HL-60/S4 (cell line): ENCODE data around the gene MYL4.
"Not testable (repeated sequence)": the region's sequence is repeated elsewhere in the genome, so short reads cannot be mapped to it uniquely, and the experiment has no call there.

Experiments
- in situ Hi-C: fragments of 300-500 bp; cut with MboI; formaldehyde crosslinking; loops from 2 replicates; pipeline ENCODE4 v1.14.3; 2022; ENCODE audit warnings: low sequenced_read_pairs

MYL4 gene

DNA sequence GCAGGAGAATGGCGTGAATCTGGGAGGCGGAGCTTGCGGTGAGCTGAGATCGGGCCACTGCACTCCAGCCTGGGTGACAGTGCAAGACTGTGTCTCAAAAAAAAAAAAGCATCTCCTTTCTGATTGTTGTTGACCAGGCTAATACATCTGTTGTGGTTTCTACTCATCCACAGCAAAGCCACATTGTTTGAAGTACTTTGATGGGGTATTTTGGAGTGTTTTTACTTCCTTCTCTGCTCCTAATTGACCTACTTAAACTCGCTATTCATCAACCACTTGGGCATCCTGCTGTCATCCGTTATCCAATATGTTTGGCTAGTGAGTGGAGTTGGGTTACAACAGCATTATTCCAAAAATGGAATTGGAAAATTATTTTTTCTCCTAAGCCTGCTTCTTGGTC lies 16.6 kb upstream of the MYL4 start:
- in situ Hi-C loops: no loop called here

GRCh38 chr17:47193931-47194511 lies 15.1 kb upstream of the MYL4 start:
- in situ Hi-C loops: no loop called here

- in situ Hi-C loops: no loop called here
These were observed 11.3 kb upstream of the MYL4 start for GRCh38 chr17:47197821-47198220.

GRCh38 chr17:47199627-47200324 lies 9.4 kb upstream of the MYL4 start:
- in situ Hi-C loops: no loop called here

DNA sequence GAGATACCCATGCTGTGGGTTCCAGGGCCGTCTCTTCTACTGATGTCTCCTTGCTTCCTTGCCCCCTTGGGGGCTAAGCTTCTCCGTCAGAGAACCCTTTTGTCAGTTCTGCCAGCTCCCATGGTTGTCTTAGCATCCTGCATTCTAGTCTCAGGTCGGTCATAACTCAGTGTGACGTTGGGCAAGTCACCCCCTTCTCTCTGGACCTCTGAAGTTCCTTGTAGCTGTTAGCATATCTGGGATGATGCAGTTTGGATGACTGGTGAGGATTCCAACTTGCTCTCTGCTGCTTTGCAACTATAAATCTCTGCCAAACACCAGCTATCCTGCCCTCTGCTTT lies 8.9 kb upstream of the MYL4 start:
- in situ Hi-C loops: no loop called here

GRCh38 chr17:47201166-47201565 lies 8.0 kb upstream of the MYL4 start:
- in situ Hi-C loops: no loop called here

DNA sequence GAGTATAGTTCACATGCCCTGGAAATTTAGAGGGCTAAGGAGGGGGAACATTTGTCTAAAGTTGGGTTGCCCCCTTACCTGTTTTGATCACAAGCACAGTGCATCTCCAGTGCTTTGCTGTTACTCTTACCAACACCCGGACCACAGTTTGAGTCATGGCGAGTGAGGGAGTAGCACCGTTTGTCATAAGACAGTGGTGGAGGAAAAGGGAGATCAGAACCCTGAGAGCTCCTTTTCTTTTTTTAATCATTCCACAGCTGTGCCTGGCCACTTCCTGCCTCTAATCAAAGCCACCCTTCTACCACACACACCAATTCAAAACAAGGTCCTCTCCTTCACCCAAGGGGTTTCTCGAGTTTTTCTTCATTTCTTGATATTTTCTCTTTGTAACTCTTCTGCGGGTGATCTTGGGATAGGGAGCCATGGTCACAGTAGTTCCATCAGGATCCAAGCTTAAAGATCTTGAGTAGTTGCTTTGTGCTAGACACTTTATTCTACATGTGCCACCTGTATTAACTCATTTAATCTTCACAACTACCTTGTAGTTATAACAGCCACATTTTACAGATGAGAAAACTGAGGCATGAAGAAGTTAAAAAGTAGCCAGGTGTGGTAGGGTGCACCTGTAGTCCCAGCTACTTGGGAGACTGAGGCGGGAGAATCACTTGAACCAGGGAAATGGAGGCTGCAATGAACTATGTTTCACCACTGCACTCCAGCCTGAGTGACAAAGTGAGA lies 5.0 kb upstream of the MYL4 start:
- in situ Hi-C loops: no loop called here

- in situ Hi-C loops: no loop called here
These were observed 4.3 kb upstream of the MYL4 start for GRCh38 chr17:47204722-47205418.

DNA sequence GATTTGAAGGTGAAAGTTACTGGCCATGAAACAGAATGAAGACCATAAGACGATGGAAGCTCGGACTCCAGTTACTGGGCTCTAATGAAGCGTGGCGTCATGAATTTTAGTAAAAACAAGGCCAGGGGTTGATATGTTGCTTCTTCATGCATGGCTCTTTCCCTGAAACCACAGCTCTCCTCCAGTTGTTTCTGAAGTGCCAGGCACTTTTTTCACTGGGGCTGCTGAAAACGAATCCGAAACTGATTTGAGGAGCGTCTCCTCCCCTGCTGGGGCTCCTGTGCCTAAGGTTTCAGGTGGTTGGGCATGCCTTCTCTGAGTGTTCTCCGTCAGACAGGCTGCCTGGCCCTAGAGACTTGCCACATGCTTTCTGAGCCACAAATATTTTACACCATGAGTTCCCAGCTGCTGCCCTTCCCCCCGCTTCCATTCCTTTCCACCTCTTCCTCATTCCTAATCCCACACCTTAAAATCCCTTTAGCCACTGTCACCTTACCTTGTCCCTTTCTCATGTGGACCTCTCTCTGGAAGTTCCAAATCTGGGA lies 3.7 kb upstream of the MYL4 start:
- in situ Hi-C loops: no loop called here

DNA sequence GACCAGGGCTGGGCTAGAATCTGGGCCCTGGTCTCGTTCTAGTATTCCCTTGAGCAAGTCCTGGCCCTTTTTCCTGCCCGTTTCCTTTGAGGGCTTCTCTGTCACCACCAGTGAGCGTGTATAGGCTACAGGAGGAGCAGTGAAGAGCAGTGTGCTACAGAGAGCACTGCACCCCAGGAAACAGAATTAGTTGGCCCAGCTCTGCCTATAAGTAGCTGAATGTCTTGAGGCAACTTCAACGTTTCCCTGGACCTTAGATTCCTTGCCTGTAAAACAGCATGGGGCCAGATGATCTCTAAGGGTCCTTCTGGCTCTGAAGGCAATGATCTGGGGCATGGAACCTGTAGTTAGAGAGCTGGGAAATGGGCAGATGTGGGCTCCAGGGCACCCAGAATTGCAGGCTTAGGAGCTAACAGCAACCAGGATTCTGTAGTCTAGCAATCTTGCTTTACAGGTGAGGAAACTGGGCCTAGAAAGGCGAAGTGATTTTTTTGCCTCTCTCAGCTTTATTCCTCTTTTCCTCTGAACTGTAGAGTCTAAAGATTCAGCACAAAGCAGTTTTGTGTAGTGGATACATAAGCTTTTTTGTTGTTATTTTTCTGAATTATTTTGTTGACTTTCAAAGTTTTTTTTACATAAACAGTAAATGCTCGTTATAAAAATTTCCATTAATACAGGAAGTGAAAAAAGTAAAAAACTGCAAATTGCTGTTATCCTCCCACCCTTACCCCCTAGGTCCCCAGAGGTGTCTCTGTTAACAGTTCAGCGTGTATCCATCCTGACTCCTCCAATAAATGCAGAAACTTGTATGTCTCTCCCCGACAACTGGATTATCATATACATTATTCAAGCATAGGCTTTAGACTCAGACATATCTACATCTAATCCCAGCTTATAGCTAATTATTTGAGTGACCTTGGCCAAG lies 1.7 kb upstream of the MYL4 start:
- in situ Hi-C loops: no loop called here

DNA sequence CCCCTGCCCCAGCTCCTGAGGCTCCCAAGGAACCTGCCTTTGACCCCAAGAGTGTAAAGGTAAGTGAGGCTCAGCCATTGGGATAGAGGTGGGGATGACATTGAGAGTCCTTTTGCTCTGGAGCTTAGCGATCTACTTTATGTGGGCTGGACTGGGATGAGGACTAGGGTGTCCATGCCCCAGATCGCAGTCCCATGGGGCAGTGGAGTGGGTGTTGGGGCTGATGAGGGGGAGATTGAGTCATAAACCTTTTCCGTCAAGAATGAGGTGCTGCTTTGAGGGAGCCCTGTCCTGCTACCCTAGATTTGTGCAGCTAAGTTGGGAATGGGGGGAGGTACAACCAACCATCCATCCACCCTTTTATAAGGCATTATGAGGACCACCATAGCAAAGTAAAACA lies 351 bp downstream of the MYL4 start:
- in situ Hi-C loops: no loop called here

DNA sequence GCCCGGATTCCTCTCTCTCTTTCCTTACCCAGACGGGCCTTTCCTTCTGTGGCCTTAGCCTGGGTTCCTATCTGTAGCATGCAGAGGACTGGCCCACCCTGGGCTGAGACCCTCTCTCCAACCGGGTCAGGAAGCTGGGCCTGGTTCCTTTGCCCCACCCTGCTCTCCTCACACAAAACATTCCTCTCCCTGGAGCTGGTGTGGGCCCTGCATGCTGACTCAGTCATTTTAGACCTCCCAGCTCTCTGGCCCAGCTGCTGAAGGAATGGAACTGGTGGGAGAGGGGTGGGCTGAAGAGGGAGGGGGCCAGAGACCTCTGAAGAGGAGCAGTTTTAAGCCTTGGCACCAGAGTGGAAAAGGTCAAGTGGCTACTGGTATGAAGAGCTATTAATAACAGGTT lies 957 bp downstream of the MYL4 start:
- in situ Hi-C loops: no loop called here

DNA sequence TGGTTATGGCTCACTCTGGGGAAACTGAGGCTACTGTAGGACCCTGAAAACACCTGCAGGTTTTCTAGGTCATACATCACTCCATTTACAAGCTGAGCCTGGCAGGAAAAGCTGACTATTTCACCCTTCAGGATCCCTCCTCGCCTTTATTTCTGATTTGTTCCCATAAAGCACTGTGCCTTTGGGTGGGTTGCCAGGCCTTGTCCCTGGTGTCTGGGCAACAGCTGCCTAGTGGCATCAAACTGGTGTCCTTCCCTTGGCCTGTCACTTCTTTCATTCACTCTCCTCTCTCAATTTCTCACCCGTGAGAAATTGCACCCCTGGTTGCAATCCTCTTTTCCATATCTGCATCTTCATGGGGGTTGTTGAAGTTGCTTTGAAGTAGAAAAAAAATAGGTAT lies 1.6 kb downstream of the MYL4 start:
- in situ Hi-C loops: no loop called here

DNA sequence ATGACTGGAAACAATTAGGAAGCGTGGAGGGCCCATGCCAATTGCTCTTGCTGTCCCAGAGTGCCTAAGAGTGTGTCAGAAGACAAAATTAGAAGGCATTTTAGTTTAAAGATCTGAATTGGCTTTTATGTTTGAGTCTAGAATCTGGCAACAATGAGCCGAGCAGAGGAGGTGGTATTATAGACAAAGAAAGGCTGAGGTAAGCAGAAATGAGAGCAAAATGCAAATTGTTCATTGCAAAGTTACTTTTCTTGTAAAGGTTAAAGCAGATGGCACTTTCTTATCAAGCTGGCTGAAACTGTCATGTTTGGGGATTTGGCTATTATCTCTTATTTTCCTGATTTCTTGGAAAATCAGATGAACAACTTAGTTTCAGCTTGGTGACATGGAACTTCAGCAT lies 3.3 kb downstream of the MYL4 start:
- in situ Hi-C loops: no loop called here

DNA sequence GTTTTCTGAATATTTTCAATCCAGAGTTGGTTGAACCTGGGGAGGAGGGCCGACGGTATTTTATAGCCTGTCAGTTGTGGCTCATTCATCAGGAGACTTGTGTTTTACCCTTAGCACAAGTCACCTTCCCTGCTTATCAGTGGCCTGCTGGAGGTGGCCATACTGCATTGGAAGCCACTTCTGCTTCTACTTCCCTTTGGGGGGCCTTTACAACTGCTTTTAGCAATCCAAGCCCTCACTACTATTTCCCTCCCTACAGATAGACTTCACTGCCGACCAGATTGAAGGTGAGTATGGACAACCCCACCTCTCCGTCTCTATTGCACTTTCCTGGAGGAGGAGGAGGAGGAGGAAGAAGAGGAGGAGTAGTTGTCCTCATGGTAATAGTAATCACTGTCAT lies 4.4 kb downstream of the MYL4 start:
- in situ Hi-C loops: no loop called here

- in situ Hi-C loops: no loop called here
These were observed 5.8 kb downstream of the MYL4 start for GRCh38 chr17:47214931-47215330.

GRCh38 chr17:47216821-47217220 lies 7.7 kb downstream of the MYL4 start:
- in situ Hi-C loops: not testable (repeated sequence)

DNA sequence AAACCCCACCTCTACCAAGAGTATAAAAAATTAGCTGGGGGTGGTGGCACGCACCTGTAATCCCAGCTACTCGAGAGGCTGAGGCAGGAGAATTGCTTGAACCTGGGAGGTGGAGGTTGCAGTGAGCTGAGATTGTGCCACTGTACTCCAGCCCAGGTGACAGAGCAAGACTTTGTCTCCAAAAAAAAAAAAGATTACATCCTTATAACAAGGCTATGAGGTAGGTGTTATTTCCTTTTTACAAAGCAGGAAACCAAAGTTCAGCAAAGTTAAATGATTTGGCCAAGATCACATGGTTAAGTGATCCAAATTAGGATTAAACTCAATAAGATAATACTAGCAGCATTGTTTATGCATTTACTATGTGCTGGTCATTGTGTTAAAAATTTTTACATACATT lies 8.1 kb downstream of the MYL4 start:
- in situ Hi-C loops: not testable (repeated sequence)

DNA sequence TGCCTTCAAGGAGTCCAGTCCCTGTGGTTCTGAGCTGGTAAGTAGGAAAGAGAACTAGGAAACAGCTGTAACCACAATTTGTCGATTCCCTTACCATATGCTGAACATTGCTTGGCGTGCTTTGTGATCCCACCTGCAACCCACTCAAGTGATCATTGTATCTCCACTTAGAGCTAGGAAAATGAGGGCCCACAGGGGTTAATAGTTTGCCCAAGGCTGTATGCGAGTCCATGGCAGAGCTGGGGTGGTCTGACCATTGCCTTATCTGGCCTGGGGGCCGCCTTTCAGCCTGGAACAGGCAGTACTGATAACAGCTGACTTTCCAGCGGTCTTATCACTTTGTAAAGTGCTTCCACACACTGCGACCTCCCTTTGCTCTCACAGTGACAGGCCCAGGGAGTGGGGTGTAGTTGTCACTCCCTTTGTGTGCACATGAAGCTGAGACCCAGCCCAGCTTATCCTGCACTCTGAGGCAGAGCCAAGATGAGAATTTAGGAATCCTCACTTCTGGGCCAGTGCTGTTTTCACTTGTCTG lies 9.8 kb downstream of the MYL4 start:
- in situ Hi-C loops: no loop called here
